GM19397 (cell line): ENCODE measurements around the gene YIPF1.
"Not testable (repeated sequence)": the region's sequence is repeated elsewhere in the genome, so short reads cannot be mapped to it uniquely, and the experiment has no call there.

ENCODE experiments used
- ATAC-seq: cut with Tn5 transposase; IDR thresholded peaks from one replicate; pipeline ENCODE4 v1.9.1; 2021; ENCODE audit warnings: mild to moderate bottlenecking, moderate library complexity; ENCODE audit not compliant: unreplicated experiment

YIPF1 gene

GRCh38 chr1:53842347-53842746 is 47.2 kb downstream of the YIPF1 start:
- ATAC-seq: no peak

- no peak for ATAC-seq
Observed at GRCh38 chr1:53838654-53838974, 51.0 kb downstream of the YIPF1 start.

- ATAC-seq: peak; percentile 86
Observed at GRCh38 chr1:53837924-53838653, 51.5 kb downstream of the YIPF1 start, which contains the start of gene NDC1. TSS of gene NDC1 (minus strand) at chr1:53838296. CDS start at chr1:53838261, 35 bp downstream.

GRCh38 chr1:53837646-53837923 is 52.0 kb downstream of the YIPF1 start:
- ATAC-seq: no peak

- no peak for ATAC-seq
Observed at GRCh38 chr1:53835491-53835890, 54.1 kb downstream of the YIPF1 start.

- no peak for ATAC-seq
Observed at GRCh38 chr1:53834776-53835175, 54.8 kb downstream of the YIPF1 start.

GRCh38 chr1:53833393-53833792 is 56.2 kb downstream of the YIPF1 start:
- ATAC-seq: no peak

- ATAC-seq: no peak
Observed at GRCh38 chr1:53826367-53826766, 63.2 kb downstream of the YIPF1 start.

- no peak for ATAC-seq
Observed at GRCh38 chr1:53825306-53825705, 64.3 kb downstream of the YIPF1 start.

GRCh38 chr1:53822931-53823330 is 66.7 kb downstream of the YIPF1 start:
- no peak for ATAC-seq

GRCh38 chr1:53821380-53821779 is 68.2 kb downstream of the YIPF1 start:
- ATAC-seq: no peak

GRCh38 chr1:53819387-53819786 is 70.2 kb downstream of the YIPF1 start:
- no peak for ATAC-seq

- ATAC-seq: not testable (repeated sequence)
Observed at GRCh38 chr1:53816584-53816983, 73.0 kb downstream of the YIPF1 start.

- ATAC-seq: not testable (repeated sequence)
Observed at GRCh38 chr1:53815484-53815883, 74.1 kb downstream of the YIPF1 start.

- ATAC-seq: no peak
Observed at GRCh38 chr1:53811414-53811851, 78.2 kb downstream of the YIPF1 start.

- no peak for ATAC-seq
Observed at GRCh38 chr1:53810497-53810896, 79.1 kb downstream of the YIPF1 start.

GRCh38 chr1:53810007-53810406 is 79.6 kb downstream of the YIPF1 start:
- no peak for ATAC-seq

GRCh38 chr1:53807916-53808315 is 81.7 kb downstream of the YIPF1 start:
- ATAC-seq: no peak

GRCh38 chr1:53804791-53805505 is 84.6 kb downstream of the YIPF1 start:
- ATAC-seq: no peak

- ATAC-seq: no peak
Observed at GRCh38 chr1:53804181-53804580, 85.4 kb downstream of the YIPF1 start.
